Smooth muscle cell (in vitro differentiated cells): Measurements from ENCODE around the gene EPX. TPM values are rescaled to one million over a fixed set of nuclear protein-coding genes. Genes with fewer than 3 reads are reported as not detected.

Source experiments
- DNase-seq: peaks from one replicate; lab custom pipeline; 2025; ENCODE audit not compliant: unreplicated experiment; lab: John Stamatoyannopoulos, UW
- H2AFZ ChIP-seq: fragments of 200-600 bp; sonication (generic); 2 replicates; pipeline ENCODE4 v1.6.0; 2016; ENCODE audit warnings: antibody characterized with exemption, low read depth, mild to moderate bottlenecking
- H3F3A ChIP-seq: fragments of 200-600 bp; sonication (generic); 2 replicates; pipeline ENCODE4 v1.6.0; 2017; ENCODE audit warnings: antibody characterized with exemption, low read depth
- H3K27ac ChIP-seq: fragments of 200-600 bp; sonication (generic); 2 replicates; pipeline ENCODE4 v1.5.1; 2016; ENCODE audit warnings: low read depth, mild to moderate bottlenecking
- H3K27me3 ChIP-seq: fragments of 200-600 bp; sonication (generic); 2 replicates; pipeline ENCODE4 v1.6.1; 2016; ENCODE audit warnings: low read depth, mild to moderate bottlenecking
- H3K36me3 ChIP-seq: fragments of 200-600 bp; sonication (generic); 2 replicates; pipeline ENCODE4 v1.5.1; 2016; ENCODE audit warnings: low read depth
- H3K4me1 ChIP-seq: fragments of 200-600 bp; sonication (generic); 2 replicates; pipeline ENCODE4 v1.5.1; 2016; ENCODE audit warnings: low read depth
- H3K4me2 ChIP-seq: fragments of 200-600 bp; sonication (generic); 2 replicates; pipeline ENCODE4 v1.6.0; 2016; ENCODE audit warnings: mild to moderate bottlenecking
- H3K4me3 ChIP-seq: fragments of 200-600 bp; sonication (generic); 2 replicates; pipeline ENCODE4 v1.5.1; 2016; ENCODE audit warnings: mild to moderate bottlenecking
- H3K79me2 ChIP-seq: fragments of 200-600 bp; sonication (generic); 2 replicates; pipeline ENCODE4 v1.6.0; 2016; ENCODE audit warnings: low read depth, mild to moderate bottlenecking
- H3K9ac ChIP-seq: fragments of 200-600 bp; sonication (generic); 2 replicates; pipeline ENCODE4 v1.6.0; 2016; ENCODE audit warnings: low read depth
- H3K9me3 ChIP-seq: fragments of 200-600 bp; sonication (generic); replicated peaks from 2 replicates; pipeline ENCODE4 v1.5.1; 2016; ENCODE audit warnings: low read depth
- H4K20me1 ChIP-seq: fragments of 200-600 bp; sonication (generic); 2 replicates; pipeline ENCODE4 v1.6.0; 2016; ENCODE audit warnings: low read depth
- WGBS: methylation state at CpG from one replicate; pipeline ENCODE4 v1.1.7; 2016; ENCODE audit warnings: low lambda C conversion rate; 5-methylcytosine and 5-hydroxymethylcytosine counted together
- polyA plus RNA-seq: library from polyadenylated mRNA; unstranded; fragments of >200 nt; fragmentation: Nextera tagmentation; extraction: Ambion mirVana; gene quantifications from 2 replicates; pipeline ENCODE4 v1.2.1, GENCODE V29; 2016
- total RNA-seq: library from RNA; depleted of rRNA; stranded (reverse); fragments of >200 nt; gene quantifications from 2 replicates; pipeline ENCODE4 v1.2.3, GENCODE V29; 2014
- TF ChIP-seq, protein P1 (sequence below): fragments of 200-600 bp; sonication (generic); IDR thresholded peaks from 2 replicates; pipeline ENCODE4 v1.5.1; 2017; ENCODE audit warnings: borderline replicate concordance, mild to moderate bottlenecking, antibody characterized with exemption; ENCODE audit not compliant: insufficient read depth, poor library complexity, severe bottlenecking

The EPX gene
- total and polyA plus RNA-seq, 2 experiments from 2014 or later = not detected

GRCh38 chr17:58253082-58253481 lies 60.6 kb downstream of the EPX start:
- Histone ChIP-seq H3K9me3 (no peaks in the 10 kb centered on the region), H2AFZ (no peak overlapping the region), H3K79me2 (no peaks in the 10 kb centered on the region), H3F3A (no peaks in the 10 kb centered on the region), H3K9ac (no peak overlapping the region), H3K36me3 (no peaks in the 10 kb centered on the region), H3K27me3 (peaks cover 84% of the 10 kb centered on the region), H3K4me3 (no peak overlapping the region), H3K4me2 (no peak overlapping the region), H4K20me1 (no peaks in the 10 kb centered on the region), H3K27ac (no peak overlapping the region), H3K4me1 (no peaks in the 10 kb centered on the region)
- TF ChIP-seq, protein P1, sequence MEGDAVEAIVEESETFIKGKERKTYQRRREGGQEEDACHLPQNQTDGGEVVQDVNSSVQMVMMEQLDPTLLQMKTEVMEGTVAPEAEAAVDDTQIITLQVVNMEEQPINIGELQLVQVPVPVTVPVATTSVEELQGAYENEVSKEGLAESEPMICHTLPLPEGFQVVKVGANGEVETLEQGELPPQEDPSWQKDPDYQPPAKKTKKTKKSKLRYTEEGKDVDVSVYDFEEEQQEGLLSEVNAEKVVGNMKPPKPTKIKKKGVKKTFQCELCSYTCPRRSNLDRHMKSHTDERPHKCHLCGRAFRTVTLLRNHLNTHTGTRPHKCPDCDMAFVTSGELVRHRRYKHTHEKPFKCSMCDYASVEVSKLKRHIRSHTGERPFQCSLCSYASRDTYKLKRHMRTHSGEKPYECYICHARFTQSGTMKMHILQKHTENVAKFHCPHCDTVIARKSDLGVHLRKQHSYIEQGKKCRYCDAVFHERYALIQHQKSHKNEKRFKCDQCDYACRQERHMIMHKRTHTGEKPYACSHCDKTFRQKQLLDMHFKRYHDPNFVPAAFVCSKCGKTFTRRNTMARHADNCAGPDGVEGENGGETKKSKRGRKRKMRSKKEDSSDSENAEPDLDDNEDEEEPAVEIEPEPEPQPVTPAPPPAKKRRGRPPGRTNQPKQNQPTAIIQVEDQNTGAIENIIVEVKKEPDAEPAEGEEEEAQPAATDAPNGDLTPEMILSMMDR = no peak
- DNase-seq = no peak
- 90% methylated on average over 3 of the region's 3 CpGs for WGBS

Other genes starting within 250 kb of the EPX start
- gene CUEDC1, start 237.3 kb upstream of the EPX start, total RNA-seq = 7.0 and 11.1 TPM in 2 replicates
- gene CUEDC1, start 237.3 kb upstream of the EPX start, polyA plus RNA-seq = 10.4 and 11.7 TPM in 2 replicates
- gene VEZF1, start 204.5 kb upstream of the EPX start, total RNA-seq = 52.1 and 61.8 TPM in 2 replicates
- 24.9 and 25.3 TPM in 2 replicates for gene VEZF1, start 204.5 kb upstream of the EPX start, polyA plus RNA-seq
- gene SRSF1, start 185.5 kb upstream of the EPX start, total RNA-seq = 194 and 200 TPM in 2 replicates
- gene SRSF1, start 185.5 kb upstream of the EPX start, polyA plus RNA-seq = 57.9 and 61.3 TPM in 2 replicates
- 8.9 and 9.1 TPM in 2 replicates for gene DYNLL2, start 109.3 kb upstream of the EPX start, total RNA-seq
- gene DYNLL2, start 109.3 kb upstream of the EPX start, polyA plus RNA-seq = 1.5 and 2.0 TPM in 2 replicates
- gene OR4D1, start 44.3 kb upstream of the EPX start, total RNA-seq = not detected in 2 replicates
- not detected in 2 replicates for gene OR4D1, start 44.3 kb upstream of the EPX start, polyA plus RNA-seq
- gene OR4D2, start 25.7 kb upstream of the EPX start, total RNA-seq = not detected in 2 replicates
- gene OR4D2, start 25.7 kb upstream of the EPX start, polyA plus RNA-seq = not detected in 2 replicates
- gene MKS1, start 26.5 kb downstream of the EPX start, total RNA-seq = 9.2 and 15.6 TPM in 2 replicates
- 15.0 and 22.8 TPM in 2 replicates for gene MKS1, start 26.5 kb downstream of the EPX start, polyA plus RNA-seq
- 1.7 and 4.1 TPM in 2 replicates for gene LPO, start 45.9 kb downstream of the EPX start, total RNA-seq
- gene LPO, start 45.9 kb downstream of the EPX start, polyA plus RNA-seq = 3.3 TPM in 2 replicates
- not detected in 2 replicates for gene MPO, start 88.2 kb downstream of the EPX start, total RNA-seq
- gene MPO, start 88.2 kb downstream of the EPX start, polyA plus RNA-seq = 0.09 TPM in 1 of 2 replicates, not detected in the other
- 4.3 and 7.0 TPM in 2 replicates for gene TSPOAP1, start 136.1 kb downstream of the EPX start, total RNA-seq
- gene TSPOAP1, start 136.1 kb downstream of the EPX start, polyA plus RNA-seq = 11.7 and 18.3 TPM in 2 replicates
- 58.5 and 66.1 TPM in 2 replicates for gene SUPT4H1, start 159.5 kb downstream of the EPX start, total RNA-seq
- 92.4 and 107 TPM in 2 replicates for gene SUPT4H1, start 159.5 kb downstream of the EPX start, polyA plus RNA-seq
- gene RNF43, start 224.8 kb downstream of the EPX start, total RNA-seq = 3.2 and 3.8 TPM in 2 replicates
- 0.17 and 2.1 TPM in 2 replicates for gene RNF43, start 224.8 kb downstream of the EPX start, polyA plus RNA-seq